Fibroblast of lung (primary cell): ENCODE data around the gene FAM20B. TPM values are rescaled to one million over a fixed set of nuclear protein-coding genes. Genes with fewer than 3 reads are reported as not detected.

Experiments
- DNase-seq, 2 donors: peaks; one replicate each; pipeline versions ENCODE4 v3.0.0 to v3.0.0-alpha.2; 2010; ENCODE audit warnings: low read depth in 2 of 2
- H2AFZ ChIP-seq: 2 replicates; pipeline ENCODE4 v1.5.1; 2012; ENCODE audit warnings: low read length, control low read depth, inconsistent platforms
- H3K27ac ChIP-seq: 2 replicates; pipeline ENCODE4 v1.5.1; 2011; ENCODE audit warnings: low read length, control low read depth; ENCODE audit not compliant: insufficient read depth
- H3K27me3 ChIP-seq: 2 replicates; pipeline ENCODE4 v1.5.1; 2011; ENCODE audit warnings: mild to moderate bottlenecking, low read length; ENCODE audit not compliant: control insufficient read depth, insufficient read depth
- H3K36me3 ChIP-seq: 2 replicates; pipeline ENCODE4 v1.5.1; 2011; ENCODE audit warnings: low read length; ENCODE audit not compliant: control insufficient read depth, insufficient read depth
- H3K4me1 ChIP-seq: 2 replicates; pipeline ENCODE4 v1.5.1; 2011; ENCODE audit warnings: low read length; ENCODE audit not compliant: control insufficient read depth, insufficient read depth; ENCODE audit errors: extremely low read depth
- H3K4me2 ChIP-seq: 2 replicates; pipeline ENCODE4 v1.5.1; 2011; ENCODE audit warnings: low read length, control low read depth; ENCODE audit not compliant: insufficient read depth; ENCODE audit errors: extremely low read depth
- H3K4me3 ChIP-seq, 4 experiments: fragments of 200-600 bp in 1 of 4; sonication (generic) in 1 of 4; replicated peaks in 1 of 4; 2 replicates each; pipeline ENCODE4 v1.5.1; 2011 to 2016; ENCODE audit warnings: low read length in 4 of 4, low read depth in 3 of 4, mild to moderate bottlenecking in 3 of 4, control low read depth in 2 of 4, inconsistent platforms in 1 of 4, mixed read lengths in 1 of 4; ENCODE audit not compliant: insufficient read depth in 1 of 4; ENCODE audit errors: control extremely low read depth in 1 of 4
- H3K79me2 ChIP-seq: 2 replicates; pipeline ENCODE4 v1.5.1; 2012; ENCODE audit warnings: mild to moderate bottlenecking, low read length, inconsistent platforms; ENCODE audit not compliant: control insufficient read depth, insufficient read depth
- H3K9ac ChIP-seq: 2 replicates; pipeline ENCODE4 v1.5.1; 2011; ENCODE audit warnings: mild to moderate bottlenecking, low read length, control low read depth; ENCODE audit not compliant: insufficient read depth
- H3K9me3 ChIP-seq: 2 replicates; pipeline ENCODE4 v1.5.1; 2012; ENCODE audit warnings: low read depth, low read length; ENCODE audit not compliant: control insufficient read depth, insufficient read depth
- H4K20me1 ChIP-seq: 2 replicates; pipeline ENCODE4 v1.5.1; 2011; ENCODE audit warnings: low read length; ENCODE audit not compliant: control insufficient read depth, insufficient read depth; ENCODE audit errors: extremely low read depth
- EZH2 ChIP-seq: IDR thresholded peaks from 2 replicates; pipeline ENCODE4 v1.5.1; 2012; ENCODE audit warnings: low read length, control low read depth, mild to moderate bottlenecking; ENCODE audit errors: missing control alignments
- polyA plus RNA-seq, 2 donors: library from polyadenylated mRNA; depleted of rRNA in 1 of 2; stranded (reverse) in 1 of 2; unstranded in 1 of 2; fragments of >200 nt; gene quantifications; 2 replicates each; pipeline ENCODE4 v1.2.1, GENCODE V29; 2011 to 2012; ENCODE audit warnings: missing spikeins in 1 of 2
- total RNA-seq: library from RNA; depleted of rRNA; stranded (reverse); fragments of >200 nt; gene quantifications from 2 replicates; pipeline ENCODE4 v1.2.1, GENCODE V29; 2014
- TF ChIP-seq, protein P1 (sequence below), 2 donors: IDR thresholded peaks in 1 of 2; conservative IDR thresholded peaks in 1 of 2; 1 replicate in 1 of 2; 2 replicates in 1 of 2; pipeline ENCODE4 v1.5.1; 2011 to 2012; ENCODE audit warnings: low read length in 2 of 2, control low read depth in 1 of 2, inconsistent platforms in 1 of 2, low read depth in 1 of 2, mild to moderate bottlenecking in 1 of 2

Gene FAM20B
- total and polyA plus RNA-seq, 2 donors (not counting 1 experiment from before 2014, with no cell fraction given), result 42.1 to 45.2 TPM

- TF ChIP-seq, protein P1, sequence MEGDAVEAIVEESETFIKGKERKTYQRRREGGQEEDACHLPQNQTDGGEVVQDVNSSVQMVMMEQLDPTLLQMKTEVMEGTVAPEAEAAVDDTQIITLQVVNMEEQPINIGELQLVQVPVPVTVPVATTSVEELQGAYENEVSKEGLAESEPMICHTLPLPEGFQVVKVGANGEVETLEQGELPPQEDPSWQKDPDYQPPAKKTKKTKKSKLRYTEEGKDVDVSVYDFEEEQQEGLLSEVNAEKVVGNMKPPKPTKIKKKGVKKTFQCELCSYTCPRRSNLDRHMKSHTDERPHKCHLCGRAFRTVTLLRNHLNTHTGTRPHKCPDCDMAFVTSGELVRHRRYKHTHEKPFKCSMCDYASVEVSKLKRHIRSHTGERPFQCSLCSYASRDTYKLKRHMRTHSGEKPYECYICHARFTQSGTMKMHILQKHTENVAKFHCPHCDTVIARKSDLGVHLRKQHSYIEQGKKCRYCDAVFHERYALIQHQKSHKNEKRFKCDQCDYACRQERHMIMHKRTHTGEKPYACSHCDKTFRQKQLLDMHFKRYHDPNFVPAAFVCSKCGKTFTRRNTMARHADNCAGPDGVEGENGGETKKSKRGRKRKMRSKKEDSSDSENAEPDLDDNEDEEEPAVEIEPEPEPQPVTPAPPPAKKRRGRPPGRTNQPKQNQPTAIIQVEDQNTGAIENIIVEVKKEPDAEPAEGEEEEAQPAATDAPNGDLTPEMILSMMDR (conservative IDR thresholded peaks at IDR 0.05 in 1 of 2, IDR thresholded peaks at IDR 0.05 in 1 of 2; ENCODE audit: low read depth in 1 of 2, low read length in 2 of 2), result no peak
- no peak for TF ChIP-seq EZH2
- H3K9me3 ChIP-seq, result no peaks in the 10 kb centered on the region
- H3K9ac ChIP-seq, result no peak overlapping the region
- H3K4me1 ChIP-seq, result peaks cover 6% of the 10 kb centered on the region
- H3K36me3 ChIP-seq, result peaks cover 5% of the 10 kb centered on the region
- H3K27me3 ChIP-seq, result no peaks in the 10 kb centered on the region
- H4K20me1 ChIP-seq, result no peaks in the 10 kb centered on the region
- H3K4me2 ChIP-seq, result no peak overlapping the region
- H3K79me2 ChIP-seq, result no peaks in the 10 kb centered on the region
- no peak for DNase-seq
- no peak overlapping the region for H2AFZ ChIP-seq
- H3K4me3 ChIP-seq, result no peak overlapping the region
- H3K27ac ChIP-seq, result no peak overlapping the region
These were observed 35.9 kb downstream of the FAM20B start for GRCh38 chr1:179061360-179062282.

- no peak for DNase-seq
- Histone ChIP-seq H3K4me2 (no peak overlapping the region), H4K20me1 (no peaks in the 10 kb centered on the region), H3K27ac (no peak overlapping the region), H3K4me3 (no peak overlapping the region), H3K27me3 (no peaks in the 10 kb centered on the region), H3K9me3 (no peaks in the 10 kb centered on the region), H3K36me3 (peaks cover 8% of the 10 kb centered on the region), H3K9ac (no peak overlapping the region), H3K79me2 (no peaks in the 10 kb centered on the region), H2AFZ (no peak overlapping the region), H3K4me1 (no peaks in the 10 kb centered on the region)
- TF ChIP-seq, protein P1 (conservative IDR thresholded peaks at IDR 0.05 in 1 of 2, IDR thresholded peaks at IDR 0.05 in 1 of 2; ENCODE audit: low read depth in 1 of 2, low read length in 2 of 2), result no peak
- TF ChIP-seq EZH2, result no peak
These were observed 40.8 kb downstream of the FAM20B start for GRCh38 chr1:179066471-179066870.

DNA sequence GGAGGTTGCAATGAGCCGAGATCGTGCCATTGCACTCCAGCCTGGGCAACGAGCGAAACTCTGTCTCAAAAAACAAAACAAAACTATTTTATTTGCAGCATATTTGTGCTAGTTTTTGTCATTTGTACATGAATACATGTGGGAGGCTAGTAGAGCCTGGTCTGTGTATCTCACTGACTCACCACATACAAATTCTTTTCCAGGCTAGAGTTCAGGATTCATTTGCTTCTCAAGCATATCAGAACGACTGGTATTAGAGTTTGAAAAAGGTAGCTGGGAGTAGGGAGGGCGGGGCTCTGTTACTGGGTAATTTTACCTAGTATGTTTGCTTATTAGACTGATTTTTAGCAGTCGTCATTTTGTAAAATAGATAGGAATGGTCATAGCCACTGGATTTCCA is 51.7 kb downstream of the FAM20B start:
- H3K27ac ChIP-seq, result no peak overlapping the region
- DNase-seq, result peak; percentile 47 to 75

More for the DNA sequence above, 51.7 kb downstream of the FAM20B start:
- H3K4me1 ChIP-seq, result no peaks in the 10 kb centered on the region
- no peaks in the 10 kb centered on the region for H3K36me3 ChIP-seq
- H3K4me2 ChIP-seq, result no peak overlapping the region
- no peak for TF ChIP-seq EZH2
- TF ChIP-seq, protein P1 (conservative IDR thresholded peaks at IDR 0.05 in 1 of 2, IDR thresholded peaks at IDR 0.05 in 1 of 2; ENCODE audit: low read depth in 1 of 2, low read length in 2 of 2), result no peak
- peaks cover 2% of the 10 kb centered on the region for H3K79me2 ChIP-seq
- no peak overlapping the region for H3K9ac ChIP-seq
- H3K4me3 ChIP-seq, result no peak overlapping the region
- no peak overlapping the region for H2AFZ ChIP-seq
- no peaks in the 10 kb centered on the region for H3K27me3 ChIP-seq
- no peaks in the 10 kb centered on the region for H3K9me3 ChIP-seq
- no peaks in the 10 kb centered on the region for H4K20me1 ChIP-seq
